Measurements from ENCODE around the gene KREMEN1.

DNA sequence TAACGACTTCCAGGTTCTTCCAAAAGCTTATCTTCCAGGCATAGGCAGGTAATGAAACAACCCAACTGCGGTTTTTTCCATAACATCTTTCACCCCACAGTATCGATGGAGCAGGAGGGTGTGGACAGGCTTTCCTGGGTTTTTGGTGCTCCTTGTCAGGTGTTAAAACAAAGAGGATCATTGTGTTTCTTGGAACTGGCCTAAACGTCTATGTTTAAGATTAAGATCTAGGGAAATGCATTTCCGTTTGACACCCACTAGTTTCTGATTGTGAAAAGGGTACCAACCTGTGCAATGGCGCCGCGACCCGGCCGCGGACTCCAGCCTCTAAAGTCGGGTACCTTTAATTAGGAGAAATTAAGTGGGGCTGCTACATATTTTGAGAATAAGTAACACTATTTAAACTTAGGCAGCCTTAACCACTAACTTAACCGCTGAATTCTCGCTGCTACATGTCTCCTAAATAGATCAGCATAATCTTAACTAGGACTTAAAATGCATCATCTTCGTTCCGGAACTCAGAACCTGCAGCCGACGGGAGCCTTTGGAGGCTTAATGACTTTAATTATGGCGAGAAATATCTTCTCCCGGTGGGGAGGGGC is 42.7 kb upstream of the KREMEN1 start:
- no peak for TF ChIP-seq TBL1XR1 (IDR thresholded peaks at IDR 0.05; ENCODE audit: low read depth, low read length)
- TF ChIP-seq RAD21 (IDR thresholded peaks at IDR 0.05; ENCODE audit: insufficient read depth, low read depth, low read length), result no peak
- TF ChIP-seq SMAD1 (IDR thresholded peaks at IDR 0.05; ENCODE audit: low read depth, partially characterized antibody), result no peak
- TF ChIP-seq, protein P1, sequence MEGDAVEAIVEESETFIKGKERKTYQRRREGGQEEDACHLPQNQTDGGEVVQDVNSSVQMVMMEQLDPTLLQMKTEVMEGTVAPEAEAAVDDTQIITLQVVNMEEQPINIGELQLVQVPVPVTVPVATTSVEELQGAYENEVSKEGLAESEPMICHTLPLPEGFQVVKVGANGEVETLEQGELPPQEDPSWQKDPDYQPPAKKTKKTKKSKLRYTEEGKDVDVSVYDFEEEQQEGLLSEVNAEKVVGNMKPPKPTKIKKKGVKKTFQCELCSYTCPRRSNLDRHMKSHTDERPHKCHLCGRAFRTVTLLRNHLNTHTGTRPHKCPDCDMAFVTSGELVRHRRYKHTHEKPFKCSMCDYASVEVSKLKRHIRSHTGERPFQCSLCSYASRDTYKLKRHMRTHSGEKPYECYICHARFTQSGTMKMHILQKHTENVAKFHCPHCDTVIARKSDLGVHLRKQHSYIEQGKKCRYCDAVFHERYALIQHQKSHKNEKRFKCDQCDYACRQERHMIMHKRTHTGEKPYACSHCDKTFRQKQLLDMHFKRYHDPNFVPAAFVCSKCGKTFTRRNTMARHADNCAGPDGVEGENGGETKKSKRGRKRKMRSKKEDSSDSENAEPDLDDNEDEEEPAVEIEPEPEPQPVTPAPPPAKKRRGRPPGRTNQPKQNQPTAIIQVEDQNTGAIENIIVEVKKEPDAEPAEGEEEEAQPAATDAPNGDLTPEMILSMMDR (IDR thresholded peaks at IDR 0.05 in 2 of 3, conservative IDR thresholded peaks at IDR 0.05 in 1 of 3; ENCODE audit: control insufficient read depth in 2 of 3, extremely low read depth in 1 of 3, insufficient read depth in 1 of 3, low read depth in 3 of 3, low read length in 3 of 3), result peak in 1 of 3 experiments; percentile 23; a peak in 3 of 6 replicates
- TF ChIP-seq, protein P2, sequence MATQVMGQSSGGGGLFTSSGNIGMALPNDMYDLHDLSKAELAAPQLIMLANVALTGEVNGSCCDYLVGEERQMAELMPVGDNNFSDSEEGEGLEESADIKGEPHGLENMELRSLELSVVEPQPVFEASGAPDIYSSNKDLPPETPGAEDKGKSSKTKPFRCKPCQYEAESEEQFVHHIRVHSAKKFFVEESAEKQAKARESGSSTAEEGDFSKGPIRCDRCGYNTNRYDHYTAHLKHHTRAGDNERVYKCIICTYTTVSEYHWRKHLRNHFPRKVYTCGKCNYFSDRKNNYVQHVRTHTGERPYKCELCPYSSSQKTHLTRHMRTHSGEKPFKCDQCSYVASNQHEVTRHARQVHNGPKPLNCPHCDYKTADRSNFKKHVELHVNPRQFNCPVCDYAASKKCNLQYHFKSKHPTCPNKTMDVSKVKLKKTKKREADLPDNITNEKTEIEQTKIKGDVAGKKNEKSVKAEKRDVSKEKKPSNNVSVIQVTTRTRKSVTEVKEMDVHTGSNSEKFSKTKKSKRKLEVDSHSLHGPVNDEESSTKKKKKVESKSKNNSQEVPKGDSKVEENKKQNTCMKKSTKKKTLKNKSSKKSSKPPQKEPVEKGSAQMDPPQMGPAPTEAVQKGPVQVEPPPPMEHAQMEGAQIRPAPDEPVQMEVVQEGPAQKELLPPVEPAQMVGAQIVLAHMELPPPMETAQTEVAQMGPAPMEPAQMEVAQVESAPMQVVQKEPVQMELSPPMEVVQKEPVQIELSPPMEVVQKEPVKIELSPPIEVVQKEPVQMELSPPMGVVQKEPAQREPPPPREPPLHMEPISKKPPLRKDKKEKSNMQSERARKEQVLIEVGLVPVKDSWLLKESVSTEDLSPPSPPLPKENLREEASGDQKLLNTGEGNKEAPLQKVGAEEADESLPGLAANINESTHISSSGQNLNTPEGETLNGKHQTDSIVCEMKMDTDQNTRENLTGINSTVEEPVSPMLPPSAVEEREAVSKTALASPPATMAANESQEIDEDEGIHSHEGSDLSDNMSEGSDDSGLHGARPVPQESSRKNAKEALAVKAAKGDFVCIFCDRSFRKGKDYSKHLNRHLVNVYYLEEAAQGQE (IDR thresholded peaks at IDR 0.05; ENCODE audit: low read depth, low read length), result no peak
- TF ChIP-seq ZNF24 (IDR thresholded peaks at IDR 0.05), result no peak
- TF ChIP-seq HCFC1 (IDR thresholded peaks at IDR 0.05; ENCODE audit: low read length), result no peak
- no peak for TF ChIP-seq IRF3 (IDR thresholded peaks at IDR 0.05)
- TF ChIP-seq POLR2A (IDR thresholded peaks at IDR 0.05; ENCODE audit: low read depth, low read length), result no peak
- no peak for TF ChIP-seq STAT1 (conservative IDR thresholded peaks at IDR 0.05)
- TF ChIP-seq MEF2A (IDR thresholded peaks at IDR 0.05; ENCODE audit: insufficient read depth, low read depth, low read length), result no peak
